GM19463 (cell line): Measurements from ENCODE around the gene HNRNPCL2.
"Not testable (repeated sequence)": the region's sequence is repeated elsewhere in the genome, so short reads cannot be mapped to it uniquely, and the experiment has no call there.

Experiments
- ATAC-seq: cut with Tn5 transposase; IDR thresholded peaks from one replicate; pipeline ENCODE4 v1.9.1; 2021; ENCODE audit warnings: mild to moderate bottlenecking, moderate library complexity; ENCODE audit not compliant: unreplicated experiment

The HNRNPCL2 gene

GRCh38 chr1:13116754-13117153 is at the start of gene HNRNPCL2:
Gene HNRNPCL2, minus strand, starts transcription at chr1:13116854. Its CDS starts 454 bp downstream, at chr1:13116400.
- not testable (repeated sequence) for ATAC-seq

- not testable (repeated sequence) for ATAC-seq
Observed at GRCh38 chr1:13165531-13165930, 48.9 kb upstream of the HNRNPCL2 start, which contains the start of gene HNRNPCL4. Gene HNRNPCL4, minus strand, starts transcription at chr1:13165631. Its CDS starts 164 bp downstream, at chr1:13165467.

- ATAC-seq, result not testable (repeated sequence)
Observed at GRCh38 chr1:13155909-13156308, 39.3 kb upstream of the HNRNPCL2 start, which contains the start of gene PRAMEF26. Gene PRAMEF26, minus strand, starts transcription at chr1:13156009. Its CDS starts 2,914 bp downstream, at chr1:13153095.

GRCh38 chr1:13070474-13070873 is 46.2 kb downstream of the HNRNPCL2 start, which contains the start of gene PRAMEF25:
Gene PRAMEF25, plus strand, starts transcription at chr1:13070774. Its CDS starts 2,920 bp downstream, at chr1:13073694.
- not testable (repeated sequence) for ATAC-seq
